Limb (tissue), 2 donors: ENCODE measurements around the gene CTNND2.
A peak's percentile ranks its signal among the peaks of the same experiment; 100 is the strongest.
"Not testable (repeated sequence)": the region's sequence is repeated elsewhere in the genome, so short reads cannot be mapped to it uniquely, and the experiment has no call there.

Experiments used
- DNase-seq, 2 donors: peaks; one replicate each; pipeline ENCODE4 v3.0.0-alpha.2; 2016; ENCODE audit errors: extremely low spot score in 2 of 2

CTNND2 gene

GRCh38 chr5:11104651-11105112 lies 799.6 kb downstream of the CTNND2 start:
- DNase-seq: no peak

- no peak for DNase-seq
Observed at GRCh38 chr5:11104210-11104609, 800.0 kb downstream of the CTNND2 start.

GRCh38 chr5:11084111-11084510 lies 820.1 kb downstream of the CTNND2 start:
- no peak for DNase-seq

- no peak for DNase-seq
Observed at GRCh38 chr5:11082404-11082945, 821.8 kb downstream of the CTNND2 start.

GRCh38 chr5:11076945-11077613 lies 827.2 kb downstream of the CTNND2 start:
- no peak for DNase-seq

GRCh38 chr5:11075035-11075805 lies 829.0 kb downstream of the CTNND2 start:
- DNase-seq: no peak

- no peak for DNase-seq
Observed at GRCh38 chr5:11072568-11072967, 831.7 kb downstream of the CTNND2 start.

- no peak for DNase-seq
Observed at GRCh38 chr5:11072076-11072475, 832.2 kb downstream of the CTNND2 start.

- DNase-seq: no peak
Observed at GRCh38 chr5:11069041-11069440, 835.2 kb downstream of the CTNND2 start.

GRCh38 chr5:11065723-11066122 lies 838.5 kb downstream of the CTNND2 start:
- not testable (repeated sequence) for DNase-seq

- DNase-seq: no peak
Observed at GRCh38 chr5:11064763-11065450, 839.3 kb downstream of the CTNND2 start.

GRCh38 chr5:11062397-11062796 lies 841.8 kb downstream of the CTNND2 start:
- DNase-seq: peak; percentile 24 to 55

GRCh38 chr5:11056560-11056959 lies 847.7 kb downstream of the CTNND2 start:
- no peak for DNase-seq

- DNase-seq: no peak
Observed at GRCh38 chr5:11054014-11054413, 850.2 kb downstream of the CTNND2 start.

GRCh38 chr5:11052871-11053270 lies 851.4 kb downstream of the CTNND2 start:
- no peak for DNase-seq

- no peak for DNase-seq
Observed at GRCh38 chr5:11050596-11051304, 853.5 kb downstream of the CTNND2 start.

GRCh38 chr5:11048760-11049159 lies 855.5 kb downstream of the CTNND2 start:
- DNase-seq: no peak

- no peak for DNase-seq
Observed at GRCh38 chr5:11047625-11048024, 856.6 kb downstream of the CTNND2 start.

- no peak for DNase-seq
Observed at GRCh38 chr5:11047030-11047429, 857.2 kb downstream of the CTNND2 start.

GRCh38 chr5:11046160-11046559 lies 858.1 kb downstream of the CTNND2 start:
- no peak for DNase-seq

GRCh38 chr5:11045411-11045810 lies 858.8 kb downstream of the CTNND2 start:
- DNase-seq: no peak
